HG02852 (cell line): ENCODE results near the gene IL1RAPL1.

ENCODE experiments used
- ATAC-seq: cut with Tn5 transposase; IDR thresholded peaks from one replicate; pipeline ENCODE4 v1.9.1; 2021; ENCODE audit warnings: mild to moderate bottlenecking, moderate library complexity; ENCODE audit not compliant: unreplicated experiment

The IL1RAPL1 gene

GRCh38 chrX:28626515-28626914, 39.3 kb downstream of the IL1RAPL1 start:
- no peak for ATAC-seq

- no peak for ATAC-seq
Measured at GRCh38 chrX:28628120-28628519, 40.9 kb downstream of the IL1RAPL1 start.

- ATAC-seq, result no peak
Measured at GRCh38 chrX:28638775-28639174, 51.5 kb downstream of the IL1RAPL1 start.

GRCh38 chrX:28639451-28639850, 52.2 kb downstream of the IL1RAPL1 start:
- no peak for ATAC-seq

- no peak for ATAC-seq
Measured at GRCh38 chrX:28649541-28649940, 62.3 kb downstream of the IL1RAPL1 start.

- ATAC-seq, result no peak
Measured at GRCh38 chrX:28651186-28651585, 63.9 kb downstream of the IL1RAPL1 start.

GRCh38 chrX:28659269-28659668, 72.0 kb downstream of the IL1RAPL1 start:
- ATAC-seq, result no peak

- ATAC-seq, result no peak
Measured at GRCh38 chrX:28665778-28666177, 78.5 kb downstream of the IL1RAPL1 start.

GRCh38 chrX:28668303-28668702, 81.1 kb downstream of the IL1RAPL1 start:
- ATAC-seq, result no peak

GRCh38 chrX:28668957-28669356, 81.7 kb downstream of the IL1RAPL1 start:
- no peak for ATAC-seq

GRCh38 chrX:28670074-28670473, 82.8 kb downstream of the IL1RAPL1 start:
- no peak for ATAC-seq

GRCh38 chrX:28675173-28675572, 87.9 kb downstream of the IL1RAPL1 start:
- ATAC-seq, result no peak

GRCh38 chrX:28693101-28693500, 105.9 kb downstream of the IL1RAPL1 start:
- no peak for ATAC-seq

GRCh38 chrX:28697732-28698131, 110.5 kb downstream of the IL1RAPL1 start:
- ATAC-seq, result no peak

GRCh38 chrX:28701222-28701621, 114.0 kb downstream of the IL1RAPL1 start:
- no peak for ATAC-seq

GRCh38 chrX:28706964-28707363, 119.7 kb downstream of the IL1RAPL1 start:
- no peak for ATAC-seq

GRCh38 chrX:28709421-28709820, 122.2 kb downstream of the IL1RAPL1 start:
- no peak for ATAC-seq

GRCh38 chrX:28717864-28718263, 130.6 kb downstream of the IL1RAPL1 start:
- ATAC-seq, result no peak

- no peak for ATAC-seq
Measured at GRCh38 chrX:28718450-28718849, 131.2 kb downstream of the IL1RAPL1 start.

GRCh38 chrX:28719620-28720019, 132.4 kb downstream of the IL1RAPL1 start:
- no peak for ATAC-seq

- no peak for ATAC-seq
Measured at GRCh38 chrX:28752330-28752729, 165.1 kb downstream of the IL1RAPL1 start.

GRCh38 chrX:28756175-28756574, 168.9 kb downstream of the IL1RAPL1 start:
- ATAC-seq, result no peak

GRCh38 chrX:28756647-28757046, 169.4 kb downstream of the IL1RAPL1 start:
- ATAC-seq, result no peak

- no peak for ATAC-seq
Measured at GRCh38 chrX:28757290-28757689, 170.0 kb downstream of the IL1RAPL1 start.
